Fibroblast of the aortic adventitia (primary cell): ENCODE measurements around the gene TDRKH. TPM values are rescaled to one million over a fixed set of nuclear protein-coding genes. Genes with fewer than 3 reads are reported as not detected.
A peak's percentile ranks its signal among the peaks of the same experiment; 100 is the strongest.

Experiments
- DNase-seq: peaks from one replicate; pipeline ENCODE4 v3.0.0-alpha.2; 2010; ENCODE audit warnings: low read depth
- H3K4me3 ChIP-seq: 2 replicates; pipeline ENCODE4 v1.5.1; 2011; ENCODE audit warnings: low read depth, mild to moderate bottlenecking, control low read depth, low read length, moderate library complexity
- total RNA-seq: library from RNA; depleted of rRNA; stranded (reverse); fragments of >200 nt; gene quantifications from 2 replicates; pipeline ENCODE4 v1.2.3, GENCODE V29; 2012; ENCODE audit warnings: low replicate concordance
- TF ChIP-seq, protein P1 (sequence below): IDR thresholded peaks from 2 replicates; pipeline ENCODE4 v1.5.1; 2011; ENCODE audit warnings: mild to moderate bottlenecking, low read length, control low read depth, inconsistent platforms; ENCODE audit not compliant: insufficient read depth

The TDRKH gene
- total RNA-seq, 1 donor, result 2.1 TPM

- H3K4me3 ChIP-seq, result no peak overlapping the region
- DNase-seq, result no peak
- TF ChIP-seq, protein P1, sequence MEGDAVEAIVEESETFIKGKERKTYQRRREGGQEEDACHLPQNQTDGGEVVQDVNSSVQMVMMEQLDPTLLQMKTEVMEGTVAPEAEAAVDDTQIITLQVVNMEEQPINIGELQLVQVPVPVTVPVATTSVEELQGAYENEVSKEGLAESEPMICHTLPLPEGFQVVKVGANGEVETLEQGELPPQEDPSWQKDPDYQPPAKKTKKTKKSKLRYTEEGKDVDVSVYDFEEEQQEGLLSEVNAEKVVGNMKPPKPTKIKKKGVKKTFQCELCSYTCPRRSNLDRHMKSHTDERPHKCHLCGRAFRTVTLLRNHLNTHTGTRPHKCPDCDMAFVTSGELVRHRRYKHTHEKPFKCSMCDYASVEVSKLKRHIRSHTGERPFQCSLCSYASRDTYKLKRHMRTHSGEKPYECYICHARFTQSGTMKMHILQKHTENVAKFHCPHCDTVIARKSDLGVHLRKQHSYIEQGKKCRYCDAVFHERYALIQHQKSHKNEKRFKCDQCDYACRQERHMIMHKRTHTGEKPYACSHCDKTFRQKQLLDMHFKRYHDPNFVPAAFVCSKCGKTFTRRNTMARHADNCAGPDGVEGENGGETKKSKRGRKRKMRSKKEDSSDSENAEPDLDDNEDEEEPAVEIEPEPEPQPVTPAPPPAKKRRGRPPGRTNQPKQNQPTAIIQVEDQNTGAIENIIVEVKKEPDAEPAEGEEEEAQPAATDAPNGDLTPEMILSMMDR, result no peak
Measured at GRCh38 chr1:151831256-151831591, 40.9 kb upstream of the TDRKH start.

GRCh38 chr1:151830055-151830454, 39.8 kb upstream of the TDRKH start:
- TF ChIP-seq, protein P1, result no peak
- H3K4me3 ChIP-seq, result no peak overlapping the region
- no peak for DNase-seq

DNA sequence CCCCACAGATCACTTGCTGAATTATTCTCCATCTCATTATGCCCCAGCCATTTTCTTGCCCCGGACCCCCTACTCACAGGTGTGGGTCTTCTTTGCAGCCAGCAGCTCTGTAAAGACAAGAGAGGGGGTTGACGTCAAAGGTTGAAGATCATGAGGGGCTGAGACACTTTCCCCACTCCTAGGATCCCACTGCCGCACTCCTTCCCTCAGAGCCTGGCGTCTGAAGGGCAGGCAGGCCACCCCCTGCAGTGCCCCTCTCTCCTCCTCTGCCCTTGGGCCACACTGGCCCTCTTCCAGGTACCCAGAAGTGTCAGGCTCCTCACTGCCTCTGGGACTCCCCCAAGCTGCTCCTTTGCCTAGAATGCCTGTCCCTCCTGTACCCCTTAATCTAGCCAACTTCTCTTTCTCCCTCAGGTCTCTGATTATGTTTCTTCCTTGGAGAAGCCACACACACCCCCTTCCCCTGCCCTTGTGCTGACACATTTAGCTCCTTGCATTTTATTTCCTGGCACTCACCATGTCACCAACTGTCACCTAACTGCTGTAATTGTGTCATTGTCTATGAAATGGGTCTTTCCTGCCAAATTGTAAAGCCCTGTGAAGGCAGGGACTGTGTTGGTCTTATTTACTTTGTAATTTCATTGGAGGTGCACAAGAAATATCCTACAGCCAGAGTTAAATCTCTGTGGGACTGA, 39.2 kb upstream of the TDRKH start:
- no peak for DNase-seq
- TF ChIP-seq, protein P1, result no peak
- no peak overlapping the region for H3K4me3 ChIP-seq

GRCh38 chr1:151828921-151829320, 38.6 kb upstream of the TDRKH start:
- TF ChIP-seq, protein P1, result no peak
- H3K4me3 ChIP-seq, result no peak overlapping the region
- DNase-seq, result peak; percentile 42

GRCh38 chr1:151827853-151828252, 37.6 kb upstream of the TDRKH start:
- TF ChIP-seq, protein P1, result no peak
- DNase-seq, result no peak
- H3K4me3 ChIP-seq, result no peak overlapping the region

- no peak for DNase-seq
- TF ChIP-seq, protein P1, result no peak
- no peak overlapping the region for H3K4me3 ChIP-seq
Measured at GRCh38 chr1:151825751-151826660, 35.7 kb upstream of the TDRKH start.
